ENCODE results near the gene MORN1.

- TF ChIP-seq POU2F2 (IDR thresholded peaks at IDR 0.05; ENCODE audit: low read depth, low read length) (no peak), POLR2A (IDR thresholded peaks at IDR 0.05; ENCODE audit: low read depth, low read length) (no peak), PAX5 (IDR thresholded peaks at IDR 0.05; ENCODE audit: insufficient read depth, low read length, severe bottlenecking) (no peak), POLR2AphosphoS5 (IDR thresholded peaks at IDR 0.05; ENCODE audit: low read depth, low read length) (no peak), SPI1 (IDR thresholded peaks at IDR 0.05; ENCODE audit: low read depth, low read length) (no peak), TAF1 (IDR thresholded peaks at IDR 0.05; ENCODE audit: low read depth, low read length) (no peak)
These were observed 99.8 kb downstream of the MORN1 start for GRCh38 chr1:2291577-2291976.

Data from GM12891 (cell line).